Hepatocyte (in vitro differentiated cells): ENCODE data around the gene GPALPP1. TPM values are rescaled to one million over a fixed set of nuclear protein-coding genes. Genes with fewer than 3 reads are reported as not detected.

Experiments used
- DNase-seq: peaks from one replicate; pipeline ENCODE4 v3.0.0-alpha.2; 2016; ENCODE audit warnings: low spot score
- H2AFZ ChIP-seq: fragments of 200-600 bp; sonication (generic); 2 replicates; pipeline ENCODE4 v1.6.0; 2016; ENCODE audit warnings: antibody characterized with exemption, mild to moderate bottlenecking
- H3K27ac ChIP-seq: fragments of 200-600 bp; sonication (generic); 2 replicates; pipeline ENCODE4 v1.5.1; 2016; ENCODE audit warnings: mild to moderate bottlenecking
- H3K27me3 ChIP-seq: fragments of 200-600 bp; sonication (generic); 2 replicates; pipeline ENCODE4 v1.6.1; 2016
- H3K36me3 ChIP-seq: fragments of 200-600 bp; sonication (generic); replicated peaks from 2 replicates; pipeline ENCODE4 v1.5.1; 2016; ENCODE audit warnings: low read depth; ENCODE audit not compliant: insufficient read depth
- H3K4me1 ChIP-seq: fragments of 200-600 bp; sonication (generic); 2 replicates; pipeline ENCODE4 v1.5.1; 2016; ENCODE audit warnings: mild to moderate bottlenecking, moderate library complexity; ENCODE audit not compliant: insufficient read depth
- H3K4me2 ChIP-seq: fragments of 200-600 bp; sonication (generic); 2 replicates; pipeline ENCODE4 v1.6.0; 2016
- H3K4me3 ChIP-seq: fragments of 200-600 bp; sonication (generic); 2 replicates; pipeline ENCODE4 v1.5.1; 2016; ENCODE audit warnings: mild to moderate bottlenecking
- H3K79me2 ChIP-seq: fragments of 200-600 bp; sonication (generic); 2 replicates; pipeline ENCODE4 v1.6.0; 2017; ENCODE audit warnings: mild to moderate bottlenecking
- H3K9me2 ChIP-seq: fragments of 200-600 bp; sonication (generic); replicated peaks from 2 replicates; pipeline ENCODE4 v1.6.0; 2017; ENCODE audit warnings: mild to moderate bottlenecking; ENCODE audit not compliant: insufficient read depth
- H3K9me3 ChIP-seq: fragments of 200-600 bp; sonication (generic); 2 replicates; pipeline ENCODE4 v1.5.1; 2016; ENCODE audit warnings: low read depth, mild to moderate bottlenecking
- H4K20me1 ChIP-seq: fragments of 200-600 bp; sonication (generic); 2 replicates; pipeline ENCODE4 v1.6.0; 2016; ENCODE audit warnings: mild to moderate bottlenecking; ENCODE audit not compliant: insufficient read depth, poor library complexity, severe bottlenecking
- EZH2 ChIP-seq: fragments of 200-600 bp; sonication (generic); IDR thresholded peaks from 2 replicates; pipeline ENCODE4 v1.6.1; 2016; ENCODE audit warnings: antibody characterized with exemption, mild to moderate bottlenecking, borderline replicate concordance
- EZH2phosphoT487 ChIP-seq: fragments of 200-600 bp; sonication (generic); IDR thresholded peaks from one replicate; pipeline ENCODE4 v1.6.1; 2018; ENCODE audit warnings: antibody characterized with exemption, mild to moderate bottlenecking, low read depth, moderate library complexity; ENCODE audit not compliant: unreplicated experiment, severe bottlenecking
- WGBS: methylation state at CpG from one replicate; pipeline ENCODE4 v1.1.6; 2016; ENCODE audit warnings: low lambda C conversion rate; ENCODE audit errors: missing lambda C conversion rate; 5-methylcytosine and 5-hydroxymethylcytosine counted together
- polyA plus RNA-seq: library from polyadenylated mRNA; unstranded; fragments of >200 nt; fragmentation: Nextera tagmentation; extraction: Ambion mirVana; gene quantifications from 2 replicates; pipeline ENCODE4 v1.2.1, GENCODE V29; 2016
- small RNA-seq: library from RNA; depleted of rRNA; stranded (forward); fragments of <200 nt; gene quantifications from one replicate; pipeline ENCODE3, GENCODE V24; 2014
- total RNA-seq: library from RNA; depleted of rRNA; stranded (reverse); fragments of >200 nt; gene quantifications from 2 replicates; pipeline ENCODE4 v1.2.3, GENCODE V29; 2014
- TF ChIP-seq, protein P1 (sequence below): fragments of 200-600 bp; sonication (generic); IDR thresholded peaks from 2 replicates; pipeline ENCODE4 v1.5.1; 2016; ENCODE audit warnings: antibody characterized with exemption, mild to moderate bottlenecking; ENCODE audit not compliant: poor library complexity

GPALPP1 gene
- total and polyA plus RNA-seq, 2 experiments from 2014 or later = 11.4 to 32.1 TPM

DNA sequence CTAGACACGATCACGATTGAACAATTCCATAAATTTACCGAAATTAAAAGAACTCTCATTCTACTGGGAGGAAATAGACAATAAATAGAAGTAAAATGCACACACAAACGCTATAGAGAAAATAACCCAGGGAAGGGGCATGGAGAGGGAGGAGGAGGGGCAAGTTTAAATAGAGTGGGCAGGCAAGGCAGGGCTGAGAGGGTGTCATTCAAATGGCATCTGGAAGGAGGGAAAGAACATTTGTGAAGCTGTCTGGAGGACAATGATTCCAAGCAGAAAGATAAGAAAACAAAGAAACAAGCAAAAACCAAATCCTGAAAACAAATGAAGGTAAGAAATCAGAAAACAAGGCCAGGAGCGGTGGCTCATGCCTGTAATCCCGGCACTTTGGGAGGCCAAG is 85.4 kb downstream of the GPALPP1 start:
- Histone ChIP-seq H2AFZ (no peak overlapping the region), H3K4me2 (no peak overlapping the region), H3K79me2 (no peaks in the 10 kb centered on the region), H4K20me1 (no peaks in the 10 kb centered on the region), H3K27ac (no peak overlapping the region), H3K36me3 (no peaks in the 10 kb centered on the region), H3K9me3 (no peaks in the 10 kb centered on the region), H3K27me3 (no peaks in the 10 kb centered on the region), H3K4me3 (no peak overlapping the region), H3K9me2 (no peaks in the 10 kb centered on the region), H3K4me1 (no peaks in the 10 kb centered on the region)
- TF ChIP-seq EZH2phosphoT487 (no peak), EZH2 (no peak)
- TF ChIP-seq, protein P1, sequence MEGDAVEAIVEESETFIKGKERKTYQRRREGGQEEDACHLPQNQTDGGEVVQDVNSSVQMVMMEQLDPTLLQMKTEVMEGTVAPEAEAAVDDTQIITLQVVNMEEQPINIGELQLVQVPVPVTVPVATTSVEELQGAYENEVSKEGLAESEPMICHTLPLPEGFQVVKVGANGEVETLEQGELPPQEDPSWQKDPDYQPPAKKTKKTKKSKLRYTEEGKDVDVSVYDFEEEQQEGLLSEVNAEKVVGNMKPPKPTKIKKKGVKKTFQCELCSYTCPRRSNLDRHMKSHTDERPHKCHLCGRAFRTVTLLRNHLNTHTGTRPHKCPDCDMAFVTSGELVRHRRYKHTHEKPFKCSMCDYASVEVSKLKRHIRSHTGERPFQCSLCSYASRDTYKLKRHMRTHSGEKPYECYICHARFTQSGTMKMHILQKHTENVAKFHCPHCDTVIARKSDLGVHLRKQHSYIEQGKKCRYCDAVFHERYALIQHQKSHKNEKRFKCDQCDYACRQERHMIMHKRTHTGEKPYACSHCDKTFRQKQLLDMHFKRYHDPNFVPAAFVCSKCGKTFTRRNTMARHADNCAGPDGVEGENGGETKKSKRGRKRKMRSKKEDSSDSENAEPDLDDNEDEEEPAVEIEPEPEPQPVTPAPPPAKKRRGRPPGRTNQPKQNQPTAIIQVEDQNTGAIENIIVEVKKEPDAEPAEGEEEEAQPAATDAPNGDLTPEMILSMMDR = no peak
- no peak for DNase-seq
- 87% methylated on average over 6 of the region's 6 CpGs for WGBS

DNA sequence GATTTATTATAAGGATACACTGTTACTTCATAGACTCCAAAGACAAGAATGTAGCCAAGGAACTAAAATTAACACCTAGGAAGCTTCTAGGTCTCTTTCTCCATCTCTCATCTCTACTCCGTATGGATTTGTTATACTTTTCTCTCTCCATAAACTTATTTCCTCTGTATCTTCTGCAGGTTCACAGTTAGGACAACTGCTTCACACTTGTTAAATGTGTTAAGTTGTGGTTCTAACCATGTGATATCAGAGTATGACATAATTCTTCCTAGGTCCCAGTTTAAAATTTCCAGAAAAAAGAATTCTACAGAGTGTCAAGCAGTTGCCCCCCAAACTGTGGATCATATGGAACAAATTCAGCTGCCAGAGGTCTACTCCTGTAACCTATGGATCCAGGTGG is 88.7 kb downstream of the GPALPP1 start:
- H3K4me2 ChIP-seq = no peak overlapping the region
- H2AFZ ChIP-seq = no peak overlapping the region
- WGBS = 92% methylated on average over 1 of the region's 1 CpG
- H3K36me3 ChIP-seq = no peaks in the 10 kb centered on the region
- no peaks in the 10 kb centered on the region for H3K27me3 ChIP-seq
- H3K9me3 ChIP-seq = no peaks in the 10 kb centered on the region
- H3K9me2 ChIP-seq = no peaks in the 10 kb centered on the region
- DNase-seq = no peak
- no peaks in the 10 kb centered on the region for H3K79me2 ChIP-seq
- TF ChIP-seq EZH2 (no peak), EZH2phosphoT487 (no peak)
- TF ChIP-seq, protein P1 = no peak
- H3K27ac ChIP-seq = no peak overlapping the region
- H4K20me1 ChIP-seq = no peaks in the 10 kb centered on the region
- H3K4me1 ChIP-seq = no peaks in the 10 kb centered on the region
- no peak overlapping the region for H3K4me3 ChIP-seq

Small RNAs within 50 kb of the gene (small RNA-seq; reads per million reads assigned to genes)
- 0.50 reads per million, percentile 38 among the genes with 10 or more reads in this experiment for gene RN7SL49P

Other genes with a start within 250 kb of the GPALPP1 start
- 3.3 and 4.3 TPM in 2 replicates for gene NUFIP1, start 67 bp upstream of the GPALPP1 start, total RNA-seq
- 5.5 and 6.2 TPM in 2 replicates for gene NUFIP1, start 67 bp upstream of the GPALPP1 start, polyA plus RNA-seq
- gene GTF2F2, start 131.0 kb downstream of the GPALPP1 start, total RNA-seq = 25.7 and 25.8 TPM in 2 replicates
- 23.1 and 26.7 TPM in 2 replicates for gene GTF2F2, start 131.0 kb downstream of the GPALPP1 start, polyA plus RNA-seq
- 0.23 and 0.60 TPM in 2 replicates for gene KCTD4, start 211.5 kb downstream of the GPALPP1 start, total RNA-seq
- 0.21 and 1.2 TPM in 2 replicates for gene KCTD4, start 211.5 kb downstream of the GPALPP1 start, polyA plus RNA-seq